ENCODE results near the gene RSPO1. TPM values are rescaled to one million over a fixed set of nuclear protein-coding genes. Genes with fewer than 3 reads are reported as not detected.

The RSPO1 gene
- total RNA-seq, 1 donor from 2014 or later, result 4.3 TPM

DNA sequence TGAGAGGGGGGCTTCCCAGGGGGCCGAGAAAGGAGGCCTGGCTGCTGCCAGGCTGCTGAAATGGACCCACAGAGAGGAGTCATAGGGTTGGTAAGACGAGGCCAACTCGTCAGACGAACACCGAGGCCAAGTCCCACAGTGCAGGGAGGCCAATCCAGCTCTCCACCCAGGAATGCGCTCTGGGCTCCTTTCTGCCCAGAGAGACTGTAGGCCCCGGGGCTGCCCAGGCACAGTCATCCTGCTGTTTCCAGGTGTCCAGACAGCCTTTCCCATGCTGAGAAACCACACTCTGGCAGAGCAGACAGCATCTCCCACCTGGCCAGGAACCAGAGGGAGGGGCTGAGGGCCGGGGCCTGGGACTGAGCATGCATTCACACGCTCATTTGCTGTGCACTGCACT is 26.7 kb upstream of the RSPO1 start:
- TF ChIP-seq, protein P1, sequence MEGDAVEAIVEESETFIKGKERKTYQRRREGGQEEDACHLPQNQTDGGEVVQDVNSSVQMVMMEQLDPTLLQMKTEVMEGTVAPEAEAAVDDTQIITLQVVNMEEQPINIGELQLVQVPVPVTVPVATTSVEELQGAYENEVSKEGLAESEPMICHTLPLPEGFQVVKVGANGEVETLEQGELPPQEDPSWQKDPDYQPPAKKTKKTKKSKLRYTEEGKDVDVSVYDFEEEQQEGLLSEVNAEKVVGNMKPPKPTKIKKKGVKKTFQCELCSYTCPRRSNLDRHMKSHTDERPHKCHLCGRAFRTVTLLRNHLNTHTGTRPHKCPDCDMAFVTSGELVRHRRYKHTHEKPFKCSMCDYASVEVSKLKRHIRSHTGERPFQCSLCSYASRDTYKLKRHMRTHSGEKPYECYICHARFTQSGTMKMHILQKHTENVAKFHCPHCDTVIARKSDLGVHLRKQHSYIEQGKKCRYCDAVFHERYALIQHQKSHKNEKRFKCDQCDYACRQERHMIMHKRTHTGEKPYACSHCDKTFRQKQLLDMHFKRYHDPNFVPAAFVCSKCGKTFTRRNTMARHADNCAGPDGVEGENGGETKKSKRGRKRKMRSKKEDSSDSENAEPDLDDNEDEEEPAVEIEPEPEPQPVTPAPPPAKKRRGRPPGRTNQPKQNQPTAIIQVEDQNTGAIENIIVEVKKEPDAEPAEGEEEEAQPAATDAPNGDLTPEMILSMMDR (IDR thresholded peaks at IDR 0.05), result no peak
- peaks cover 15% of the 10 kb centered on the region for H3K27me3 ChIP-seq (ENCODE audit: low read depth)
- H3K27ac ChIP-seq, result no peak overlapping the region
- no peaks in the 10 kb centered on the region for H3K9me3 ChIP-seq
- ATAC-seq, result no peak
- DNase-seq, result no peak
- intact Hi-C loops (cut with DNase I), result no loop called here
- no peaks in the 10 kb centered on the region for H3K36me3 ChIP-seq
- H3K4me3 ChIP-seq, result no peak overlapping the region
- no peaks in the 10 kb centered on the region for H3K4me1 ChIP-seq

DNA sequence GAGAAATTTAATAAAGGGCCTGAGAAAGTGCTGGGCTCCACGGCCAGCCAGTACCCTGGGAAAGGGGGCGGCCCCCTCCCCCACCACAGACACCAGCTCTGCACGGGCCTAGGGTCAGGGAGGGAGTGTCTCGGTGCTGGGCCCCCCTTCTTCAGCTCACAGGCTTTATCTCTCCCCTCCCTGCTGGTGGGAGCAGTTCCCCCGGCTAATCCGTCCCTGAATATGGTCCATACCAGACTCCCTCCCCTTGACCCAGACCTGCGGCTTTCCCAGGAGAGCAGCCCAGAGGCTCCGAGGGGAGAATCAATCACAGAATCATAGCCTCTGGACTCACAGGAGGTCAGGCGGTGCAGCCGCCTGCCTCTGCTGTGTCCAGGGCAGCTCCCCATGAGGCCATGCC is 26.0 kb upstream of the RSPO1 start:
- DNase-seq, result no peak
- intact Hi-C loops (cut with DNase I), result no loop called here

DNA sequence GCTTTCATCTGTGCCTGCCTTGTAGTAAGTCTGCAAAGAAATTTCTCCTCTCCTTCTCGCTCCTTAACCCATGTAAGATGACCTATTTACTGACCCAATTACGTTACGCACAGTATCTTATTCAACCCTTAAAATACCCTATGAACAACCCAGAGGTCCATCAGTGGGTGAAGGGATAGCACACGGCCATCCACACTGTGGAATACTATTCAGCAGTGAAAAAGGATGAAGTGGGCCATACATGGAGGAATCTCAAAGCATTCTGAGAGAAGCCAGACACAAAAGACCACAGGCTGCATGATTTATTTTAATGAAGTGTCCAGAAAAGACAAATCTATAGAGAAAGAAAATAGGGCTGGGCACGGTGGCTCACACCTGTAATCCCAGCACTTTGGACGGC is 23.8 kb upstream of the RSPO1 start:
- TF ChIP-seq, protein P1 (IDR thresholded peaks at IDR 0.05), result no peak
- Histone ChIP-seq H3K4me3 (no peak overlapping the region), H3K27me3 (ENCODE audit: low read depth) (peaks cover 15% of the 10 kb centered on the region), H3K4me1 (no peaks in the 10 kb centered on the region), H3K36me3 (no peaks in the 10 kb centered on the region), H3K9me3 (no peaks in the 10 kb centered on the region), H3K27ac (no peak overlapping the region)
- DNase-seq, result no peak
- intact Hi-C loops (cut with DNase I), result no loop called here
- ATAC-seq, result no peak

More for the DNA sequence above, 26.0 kb upstream of the RSPO1 start:
- TF ChIP-seq, protein P1 (IDR thresholded peaks at IDR 0.05), result no peak
- Histone ChIP-seq H3K9me3 (no peaks in the 10 kb centered on the region), H3K27me3 (ENCODE audit: low read depth) (peaks cover 15% of the 10 kb centered on the region), H3K36me3 (no peaks in the 10 kb centered on the region), H3K27ac (no peak overlapping the region), H3K4me1 (no peaks in the 10 kb centered on the region), H3K4me3 (no peak overlapping the region)
- ATAC-seq, result no peak

DNA sequence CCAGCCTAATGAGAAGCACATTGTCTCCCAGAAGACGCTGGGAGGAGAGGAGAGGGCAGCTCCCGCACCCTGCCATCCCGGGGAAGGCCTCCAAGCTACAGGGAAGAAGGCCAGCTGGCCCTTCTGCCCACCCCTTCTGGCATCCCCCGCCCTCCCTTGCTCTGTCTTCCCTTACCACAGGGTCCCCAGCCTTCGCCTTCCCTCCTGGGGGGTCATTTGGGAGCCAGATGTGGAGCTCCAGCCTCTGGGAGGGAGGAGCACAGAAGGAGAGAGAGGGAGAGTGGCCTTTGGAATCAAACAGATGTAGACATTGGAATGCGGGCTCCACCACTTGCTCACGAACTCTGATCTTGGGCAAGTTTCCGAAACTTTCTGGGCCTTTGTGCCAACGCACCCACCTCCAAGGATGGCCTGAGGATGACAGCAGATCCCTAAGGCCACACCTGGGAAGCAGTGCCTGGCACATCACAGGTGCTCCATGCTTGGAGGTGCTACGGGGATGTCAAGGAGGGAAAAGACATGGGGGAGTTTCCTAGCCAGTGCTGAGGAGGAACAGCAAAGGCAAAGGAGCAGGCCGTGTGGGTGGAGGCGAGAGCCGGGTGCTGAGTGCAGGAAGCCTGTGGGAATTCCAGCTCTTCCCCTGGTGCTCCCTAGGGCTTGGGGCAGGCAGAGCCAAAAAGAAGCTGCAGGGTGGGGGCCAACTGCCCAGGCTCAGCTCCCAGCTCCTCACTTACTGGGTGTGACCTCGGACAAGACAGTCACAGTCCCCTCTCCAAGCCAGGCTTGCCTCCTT is 23.1 kb upstream of the RSPO1 start:
- Histone ChIP-seq H3K9me3 (no peaks in the 10 kb centered on the region), H3K27me3 (ENCODE audit: low read depth) (peaks cover 15% of the 10 kb centered on the region), H3K36me3 (no peaks in the 10 kb centered on the region), H3K4me3 (no peak overlapping the region), H3K4me1 (no peaks in the 10 kb centered on the region), H3K27ac (no peak overlapping the region)
- DNase-seq, result no peak
- intact Hi-C loops (cut with DNase I), result no loop called here
- no peak for ATAC-seq
- TF ChIP-seq, protein P1 (IDR thresholded peaks at IDR 0.05), result no peak

DNA sequence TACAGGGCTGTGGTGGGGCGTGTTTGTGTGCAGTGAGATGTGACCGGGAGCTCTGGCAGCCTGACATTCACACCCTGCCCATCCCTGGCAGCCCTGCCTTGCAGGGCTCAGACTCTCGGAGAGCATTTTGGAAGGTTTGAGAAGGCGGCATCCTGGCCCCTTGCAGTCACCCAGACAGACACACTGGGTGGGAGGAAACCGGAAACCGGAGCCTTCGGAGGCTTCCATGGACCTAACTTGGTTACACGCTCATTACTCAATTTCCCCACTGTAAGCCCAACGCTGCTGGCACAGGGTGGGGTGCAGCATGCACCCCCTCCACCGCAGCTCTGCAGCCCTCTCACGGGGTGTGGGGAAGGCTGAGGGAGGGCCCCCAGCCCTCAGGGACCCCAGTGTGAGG is 22.2 kb upstream of the RSPO1 start:
- DNase-seq, result no peak
- ATAC-seq, result no peak
- intact Hi-C loops (cut with DNase I), result no loop called here

More for the DNA sequence above, 22.2 kb upstream of the RSPO1 start:
- Histone ChIP-seq H3K9me3 (no peaks in the 10 kb centered on the region), H3K36me3 (no peaks in the 10 kb centered on the region), H3K4me1 (no peaks in the 10 kb centered on the region), H3K27me3 (ENCODE audit: low read depth) (peaks cover 15% of the 10 kb centered on the region), H3K27ac (no peak overlapping the region), H3K4me3 (no peak overlapping the region)
- TF ChIP-seq, protein P1 (IDR thresholded peaks at IDR 0.05), result no peak

All from lower lobe of right lung (tissue), 2 donors.